ENCODE data around the gene OR2T8.
A peak's percentile ranks its signal among the peaks of the same experiment; 100 is the strongest.

Gene OR2T8

DNA sequence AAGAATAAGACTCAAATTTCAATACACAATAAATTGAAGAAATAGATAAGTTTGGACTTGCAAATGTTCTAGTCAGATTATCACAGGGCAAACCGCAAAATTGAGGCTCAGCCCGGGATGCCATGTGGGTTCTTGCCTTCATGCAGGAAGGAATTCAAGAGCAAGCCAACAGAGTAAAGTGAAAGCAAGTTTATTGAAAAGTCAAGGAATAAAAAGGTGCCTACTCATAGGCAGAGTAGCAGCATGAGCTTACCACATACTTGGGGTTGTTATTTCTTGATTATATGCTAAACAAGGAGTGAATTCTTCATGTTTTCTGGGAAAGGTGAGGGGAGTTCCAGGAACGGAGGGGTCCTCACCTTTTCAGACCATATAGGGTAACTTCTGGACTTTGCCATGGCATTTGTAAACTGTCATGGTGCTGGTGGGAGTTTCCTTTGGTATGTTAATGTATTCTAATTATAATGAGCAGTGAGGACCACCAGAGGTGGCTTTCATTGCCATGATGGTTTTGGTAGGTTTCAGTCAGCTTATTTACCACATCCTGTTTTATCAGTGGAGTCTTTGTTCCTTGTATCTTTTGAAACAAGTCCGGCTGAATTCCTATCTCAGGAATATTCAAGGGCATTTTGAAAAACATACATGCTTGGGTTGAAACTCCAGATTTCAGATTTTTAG lies 43.0 kb downstream of the OR2T8 start:
- no peak for DNase-seq

DNA sequence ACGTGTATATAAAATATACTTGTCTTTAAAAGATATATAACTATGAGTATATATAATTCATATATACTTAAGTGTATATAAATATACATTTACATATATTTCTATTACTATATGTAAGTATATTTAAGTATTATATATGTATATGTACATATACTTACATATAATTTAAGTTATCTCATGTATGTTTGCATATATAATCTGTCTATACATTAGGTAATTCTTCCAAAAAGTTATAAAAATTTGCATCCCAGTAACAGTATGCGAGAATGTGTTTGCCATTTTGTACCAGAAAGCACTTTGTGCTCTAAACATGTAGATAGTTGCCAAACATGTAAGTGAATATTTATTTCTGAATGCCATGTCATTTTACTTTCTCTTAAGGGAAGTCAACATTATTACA lies 44.9 kb downstream of the OR2T8 start, which contains the start of gene OR2AK2:
OR2AK2 (plus strand) TSS at position 301 of the 400 bp plus-strand sequence. CDS start 144 bp downstream, outside the sequence.
- DNase-seq = peak; percentile 8

DNA sequence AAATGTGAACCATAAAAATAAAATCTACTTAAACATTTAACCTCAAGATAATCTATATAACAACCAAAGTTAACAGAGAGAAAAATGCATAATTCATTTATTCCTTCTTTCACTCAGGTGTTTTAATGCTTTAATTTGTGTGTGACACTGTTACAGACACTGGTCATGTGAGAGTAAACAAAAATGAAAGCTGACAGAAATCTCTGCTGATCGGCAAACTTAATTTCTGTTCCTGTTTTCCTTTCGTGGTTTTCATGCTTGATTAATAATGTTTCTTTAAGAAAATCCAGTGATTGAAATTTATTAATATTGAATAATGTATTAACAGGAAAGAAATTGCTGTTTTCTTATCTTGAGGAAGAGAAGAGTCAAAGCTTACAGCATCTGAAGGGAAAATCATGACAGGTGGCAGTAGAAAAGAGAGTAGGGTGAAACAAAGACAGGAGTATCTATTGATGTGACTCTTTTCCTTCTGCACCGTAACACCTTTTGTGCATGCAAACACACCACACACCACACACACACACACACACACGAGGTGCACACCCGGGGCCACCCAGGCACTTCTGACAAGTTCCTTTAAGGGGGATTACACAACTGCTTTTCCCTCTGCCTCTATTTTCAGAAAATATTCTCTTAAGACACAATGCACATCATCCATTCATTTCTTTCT lies 46.6 kb downstream of the OR2T8 start:
- peak; percentile 30 for DNase-seq
